ENCODE data around the gene PELO.
"Not testable (repeated sequence)": the region's sequence is repeated elsewhere in the genome, so short reads cannot be mapped to it uniquely, and the experiment has no call there.

PELO gene, protein sequence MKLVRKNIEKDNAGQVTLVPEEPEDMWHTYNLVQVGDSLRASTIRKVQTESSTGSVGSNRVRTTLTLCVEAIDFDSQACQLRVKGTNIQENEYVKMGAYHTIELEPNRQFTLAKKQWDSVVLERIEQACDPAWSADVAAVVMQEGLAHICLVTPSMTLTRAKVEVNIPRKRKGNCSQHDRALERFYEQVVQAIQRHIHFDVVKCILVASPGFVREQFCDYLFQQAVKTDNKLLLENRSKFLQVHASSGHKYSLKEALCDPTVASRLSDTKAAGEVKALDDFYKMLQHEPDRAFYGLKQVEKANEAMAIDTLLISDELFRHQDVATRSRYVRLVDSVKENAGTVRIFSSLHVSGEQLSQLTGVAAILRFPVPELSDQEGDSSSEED

DNA sequence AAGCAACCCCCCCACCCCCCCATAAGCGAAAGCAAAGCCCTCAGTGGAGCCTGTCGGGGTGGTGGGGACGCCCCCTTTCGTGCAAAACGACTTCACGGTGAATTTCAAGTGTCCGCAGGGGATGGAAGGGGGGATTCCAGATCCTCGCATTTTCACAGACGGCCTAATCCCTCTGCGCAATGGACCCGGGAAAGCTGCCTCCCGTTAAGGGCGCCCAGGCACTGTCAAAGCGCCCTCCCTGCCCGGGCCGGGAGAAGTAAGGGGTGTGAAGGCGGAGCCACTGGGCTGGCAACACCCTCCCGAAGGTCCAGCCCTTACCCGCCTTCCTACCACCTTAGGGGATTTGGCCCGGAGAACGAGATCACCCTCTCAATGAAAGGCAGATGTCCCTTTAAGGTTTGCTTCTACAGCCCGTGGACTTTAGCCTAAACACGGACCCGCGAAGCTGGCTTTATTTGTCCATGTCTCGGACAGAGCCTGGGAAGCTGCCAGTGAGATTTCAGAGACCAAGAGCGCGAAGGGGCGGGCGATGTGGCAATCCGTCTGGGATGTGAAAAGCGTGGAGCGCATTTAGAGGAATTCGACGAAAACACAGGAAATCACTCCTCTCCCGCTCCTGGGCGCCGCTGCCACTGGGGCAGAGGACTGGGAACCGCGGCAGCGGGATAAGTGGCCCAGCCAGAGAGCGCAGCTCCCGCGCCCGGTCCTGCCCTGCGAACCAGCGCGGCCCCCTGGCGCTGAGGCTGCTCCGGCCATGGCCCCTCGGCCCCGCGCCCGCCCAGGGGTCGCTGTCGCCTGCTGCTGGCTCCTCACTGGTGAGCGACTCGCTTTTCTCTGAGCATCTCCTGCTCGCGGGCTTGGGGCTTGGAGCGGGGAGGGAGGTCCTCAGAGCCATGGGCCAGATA lies at the start of gene PELO, which contains the start of gene ITGA1:
PELO (plus strand) TSS at position 317 of the 905 bp plus-strand sequence. CDS start 12,479 bp downstream, outside the sequence.
ITGA1 (plus strand) TSS at position 317 of the 905 bp plus-strand sequence; CDS start at position 755, 438 bp downstream.
- peak; percentile 25 to 56 for DNase-seq

GRCh38 chr5:52738095-52738506 lies 49.6 kb upstream of the PELO start:
- DNase-seq: no peak

DNA sequence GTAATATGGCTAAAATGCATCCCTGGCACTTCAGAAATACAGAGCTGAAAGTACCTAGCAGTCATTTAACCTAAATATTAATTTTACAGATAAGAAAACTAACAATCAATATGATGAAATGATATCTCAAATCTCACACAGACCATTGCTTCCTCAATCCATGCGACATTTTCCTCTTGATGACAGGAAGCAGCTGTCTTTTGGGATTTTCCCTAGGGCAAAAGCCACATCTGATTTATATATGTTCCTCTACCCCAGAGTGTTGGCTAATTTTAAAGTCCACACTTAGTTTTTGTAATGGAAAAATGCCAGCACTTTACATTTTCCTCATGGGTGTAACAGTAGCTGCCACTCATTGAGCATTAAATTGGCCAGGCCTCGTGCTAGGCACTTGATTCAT lies 47.7 kb upstream of the PELO start:
- DNase-seq: no peak

- DNase-seq: no peak
Observed at GRCh38 chr5:52743012-52743411, 44.7 kb upstream of the PELO start.

GRCh38 chr5:52743529-52743928 lies 44.2 kb upstream of the PELO start:
- DNase-seq: no peak

GRCh38 chr5:52743970-52744369 lies 43.7 kb upstream of the PELO start:
- DNase-seq: peak; percentile 19 to 46

- not testable (repeated sequence) for DNase-seq
Observed at GRCh38 chr5:52744867-52745458, 42.8 kb upstream of the PELO start.

GRCh38 chr5:52746539-52746938 lies 41.2 kb upstream of the PELO start:
- no peak for DNase-seq

- DNase-seq: no peak
Observed at GRCh38 chr5:52748590-52748989, 39.1 kb upstream of the PELO start.

GRCh38 chr5:52749666-52750065 lies 38.0 kb upstream of the PELO start:
- DNase-seq: no peak

DNA sequence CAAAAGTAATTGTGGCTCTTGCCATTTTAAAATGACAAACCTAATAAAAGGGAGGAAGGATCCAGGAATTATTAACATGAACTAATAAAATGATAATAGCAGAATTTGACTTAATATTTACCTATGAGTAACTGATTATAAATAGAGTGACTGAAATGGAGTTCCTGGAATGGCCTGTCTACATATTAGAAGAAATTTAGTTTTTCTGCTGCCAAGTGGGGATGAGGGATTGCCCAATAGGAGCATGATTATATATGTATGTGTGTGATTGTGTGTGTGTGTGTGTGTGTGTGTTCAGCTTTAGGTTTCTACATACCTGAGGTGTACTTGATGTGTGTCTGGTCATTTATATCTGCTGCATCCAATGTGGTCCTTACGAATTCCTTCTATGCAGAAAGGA lies 36.6 kb upstream of the PELO start:
- no peak for DNase-seq

GRCh38 chr5:52754051-52754450 lies 33.7 kb upstream of the PELO start:
- DNase-seq: no peak

GRCh38 chr5:52757527-52757926 lies 30.2 kb upstream of the PELO start:
- DNase-seq: no peak

DNA sequence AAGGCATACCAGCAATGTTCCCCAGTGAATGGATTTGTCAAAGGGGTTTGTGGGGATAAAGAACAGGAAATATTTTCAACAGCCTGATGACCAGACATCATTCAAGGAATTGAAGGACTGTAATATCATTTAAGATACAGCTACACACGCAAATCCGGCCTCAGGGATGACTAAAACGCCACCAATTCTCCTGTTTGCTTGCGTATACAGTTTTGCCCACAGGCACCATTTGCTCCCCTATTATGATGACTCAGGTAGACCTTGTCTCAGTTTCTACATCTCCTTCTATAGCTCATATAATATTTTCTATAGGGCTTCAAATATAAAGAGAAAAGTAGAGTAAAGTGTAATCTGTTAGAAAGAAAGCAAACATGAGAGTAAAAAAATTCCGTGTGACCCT lies 29.7 kb upstream of the PELO start:
- no peak for DNase-seq

GRCh38 chr5:52759331-52759730 lies 28.4 kb upstream of the PELO start:
- no peak for DNase-seq

DNA sequence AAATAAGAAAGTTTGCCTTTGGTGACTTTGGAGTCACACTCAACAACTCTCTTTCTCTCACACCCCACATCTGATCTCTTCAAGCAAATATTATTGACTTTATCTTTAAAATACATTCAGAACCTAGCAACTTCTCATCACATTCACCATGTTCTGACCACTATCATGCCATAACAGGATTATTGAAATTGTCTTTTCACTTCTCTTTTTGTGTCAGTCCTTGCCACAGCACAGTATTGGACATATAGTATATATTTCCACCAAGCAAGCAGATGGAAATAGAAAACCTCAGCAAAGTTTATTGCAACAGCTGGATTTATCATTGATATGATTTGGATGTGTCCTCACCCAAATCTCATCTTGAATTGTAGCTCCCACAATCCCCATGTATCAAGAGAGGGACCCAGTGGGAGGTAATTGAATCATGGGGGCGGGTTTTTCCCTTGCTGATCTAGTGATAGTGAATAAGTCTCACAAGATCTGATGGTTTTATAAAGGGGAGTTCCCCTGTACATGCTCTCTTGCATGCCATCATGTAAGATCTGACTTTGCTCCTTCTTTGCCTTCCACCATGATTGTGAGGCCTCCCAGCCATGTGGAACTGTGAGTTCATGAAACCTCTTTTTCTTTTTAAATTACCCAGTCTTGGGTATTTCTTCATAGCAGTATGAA lies 26.9 kb upstream of the PELO start:
- no peak for DNase-seq

- DNase-seq: no peak
Observed at GRCh38 chr5:52767217-52767743, 20.4 kb upstream of the PELO start.

DNA sequence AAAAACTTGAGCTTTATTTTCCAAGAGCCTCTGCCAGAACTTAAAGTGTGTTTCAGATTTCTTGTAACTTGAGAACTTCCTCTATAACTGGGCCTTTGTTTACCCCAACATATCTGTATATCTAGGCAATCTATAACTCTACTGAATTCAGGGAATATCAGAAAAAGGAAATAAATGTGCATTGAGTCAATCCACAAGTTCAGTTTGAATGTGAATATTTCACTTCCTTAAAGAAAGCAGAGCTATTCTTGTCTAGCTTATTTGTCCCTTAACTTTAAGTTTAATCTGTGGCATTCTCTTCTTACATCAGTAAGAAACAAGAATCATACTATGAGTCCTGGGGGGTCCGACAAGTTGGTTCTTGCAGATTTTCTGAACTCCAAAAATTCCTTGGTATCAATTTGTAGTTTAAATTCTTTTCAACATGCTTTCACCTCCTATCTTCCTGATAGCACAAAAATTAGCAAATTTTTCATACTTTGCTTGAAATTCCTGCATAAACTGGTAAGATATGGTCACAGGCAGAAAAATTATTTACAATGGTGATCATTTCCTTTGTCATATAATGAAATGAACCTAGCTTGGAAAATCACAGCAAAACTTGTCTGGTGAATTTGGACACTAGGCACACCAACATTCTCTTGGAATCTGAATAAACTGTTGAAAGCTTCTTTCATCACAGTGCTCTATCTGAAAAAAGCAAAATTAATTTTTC lies 19.8 kb upstream of the PELO start:
- no peak for DNase-seq

DNA sequence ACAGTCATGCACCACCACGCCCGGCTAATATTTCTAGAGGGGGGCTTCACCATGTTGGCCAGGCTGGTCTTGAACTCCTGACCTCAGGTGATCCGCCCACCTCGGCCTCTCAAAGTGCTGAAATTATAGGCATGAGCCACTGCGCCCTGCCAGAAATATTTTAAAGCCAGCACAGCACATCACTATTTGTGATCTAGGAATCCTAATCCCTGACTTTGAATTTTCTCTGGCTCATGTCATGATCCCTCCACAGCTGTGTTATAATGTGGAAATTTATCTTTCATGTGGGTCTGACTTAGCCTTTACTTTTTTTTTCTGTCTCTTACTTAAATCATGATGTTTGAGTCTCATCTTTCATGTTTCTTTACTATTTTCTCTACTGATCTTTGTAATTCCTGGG lies 18.7 kb upstream of the PELO start:
- no peak for DNase-seq

GRCh38 chr5:52770287-52770939 lies 17.3 kb upstream of the PELO start:
- DNase-seq: no peak

- peak in 1 of 2 donors; percentile 32 for DNase-seq
Observed at GRCh38 chr5:52771343-52772039, 16.2 kb upstream of the PELO start.
